Left lung (tissue), 10 donors: Measurements from ENCODE around the gene ENTPD8. TPM values are rescaled to one million over a fixed set of nuclear protein-coding genes. Genes with fewer than 3 reads are reported as not detected.

Source experiments
- ATAC-seq: fragments of 200-7000 bp; cut with Tn5 transposase; one replicate; pipeline ENCODE4 v1.9.1; 2020; ENCODE audit warnings: moderate library complexity
- DNase-seq, 4 donors: peaks; one replicate each; pipeline ENCODE4 v3.0.0-alpha.2; 2013 to 2020
- H3K27ac ChIP-seq, 2 donors: fragments of 200-600 bp; sonication (generic) in 1 of 2; one replicate each; pipeline versions ENCODE4 v1.5.0 to v1.8.0; 2020 to 2021
- H3K27me3 ChIP-seq, 2 donors: fragments of 200-600 bp; sonication (generic) in 1 of 2; one replicate each; pipeline versions ENCODE4 v1.5.0 to v1.8.0; 2020 to 2021
- H3K36me3 ChIP-seq, 2 donors: fragments of 200-600 bp; sonication (generic) in 1 of 2; one replicate each; pipeline versions ENCODE4 v1.5.0 to v1.8.0; 2020 to 2021
- H3K4me1 ChIP-seq, 2 donors: fragments of 200-600 bp; one replicate each; pipeline ENCODE4 v1.8.0; 2021
- H3K4me3 ChIP-seq, 2 donors: fragments of 200-600 bp; sonication (generic) in 1 of 2; one replicate each; pipeline versions ENCODE4 v1.5.0 to v1.8.0; 2020 to 2021; ENCODE audit warnings: mild to moderate bottlenecking in 1 of 2
- H3K9me3 ChIP-seq, 2 donors: fragments of 200-600 bp; sonication (generic) in 1 of 2; one replicate each; pipeline versions ENCODE4 v1.5.0 to v1.8.0; 2020 to 2021
- CTCF ChIP-seq, 2 donors: fragments of 200-600 bp; sonication (generic) in 1 of 2; IDR thresholded peaks; one replicate each; pipeline versions ENCODE4 v1.5.0 to v1.8.0; 2021; ENCODE audit warnings: antibody characterized with exemption in 2 of 2
- intact Hi-C, 2 donors: fragments of 100-400 bp; cut with DNase I; formaldehyde crosslinking; loops; one replicate each; pipeline versions ENCODE4 v1.11.2 to v1.14.2; 2022
- polyA plus RNA-seq, 6 donors: library from polyadenylated mRNA; unstranded; fragments of 120-200 nt; gene quantifications; one replicate each; pipeline ENCODE4 v1.2.1, GENCODE V29; 2013; ENCODE audit not compliant: insufficient read length in 6 of 6
- total RNA-seq, 2 donors: library from RNA; stranded (reverse); fragmentation: NEBNext Ultra II Directional; extraction: Animal tissue kit (Norgen Biotek cat#: 25700); gene quantifications; one replicate each; pipeline ENCODE4 v1.2.1, GENCODE V29; 2021
- donor health status: DM: no; HTN: yes; CAD: no.
- donor health status: DM: no; HTN: no; CAD: no.

Gene ENTPD8
- total and polyA plus RNA-seq, 8 donors = 0.15 to 0.68 (median 0.40) TPM; not detected in 1

DNA sequence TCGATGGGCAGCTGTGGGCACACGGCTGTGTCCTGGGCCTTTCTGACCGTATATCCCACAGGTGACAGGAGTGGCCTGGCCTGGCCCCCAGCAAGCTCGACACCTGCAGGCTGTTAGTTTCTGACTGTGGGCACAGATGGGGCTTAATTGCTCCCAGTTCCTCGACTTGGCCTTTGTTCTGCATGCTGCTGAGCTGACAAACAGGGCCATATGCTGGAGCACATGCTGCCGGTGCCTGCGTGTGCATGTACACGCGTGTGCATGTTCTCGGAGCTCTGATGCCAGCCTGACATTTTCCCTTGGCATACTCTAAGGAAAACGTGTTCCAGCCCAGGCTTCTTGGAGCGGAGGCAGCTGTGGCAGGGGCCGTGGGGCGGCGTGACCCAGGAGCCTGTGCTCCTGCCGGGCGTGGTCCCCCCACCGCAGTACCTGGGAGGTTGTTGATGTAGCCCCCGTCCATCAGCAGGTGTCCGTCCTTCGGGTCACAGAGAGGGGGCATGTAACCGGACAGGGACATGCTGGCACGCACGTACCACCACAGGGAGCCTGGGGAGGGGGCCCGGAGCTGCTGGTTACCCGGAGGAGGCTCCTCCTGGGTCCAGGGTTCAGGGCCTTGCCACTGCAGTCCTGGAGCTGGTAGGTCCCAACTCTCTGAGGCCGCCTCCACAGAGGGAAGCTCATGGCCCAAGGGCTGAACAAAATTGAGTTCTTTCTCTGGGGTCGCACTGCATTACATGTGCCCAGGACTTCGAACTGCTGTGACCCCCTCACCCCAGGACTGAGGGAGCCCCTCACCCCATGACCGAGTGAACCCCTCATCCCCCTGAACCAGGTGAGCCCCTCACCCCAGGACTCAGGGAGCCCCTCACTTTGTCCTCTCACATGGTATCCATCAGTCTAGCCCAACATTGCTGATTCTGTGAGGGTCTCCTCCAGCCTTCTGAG, 22.1 kb upstream of the ENTPD8 start:
- no peaks in the 10 kb centered on the region for H3K9me3 ChIP-seq
- no peak for TF ChIP-seq CTCF (IDR thresholded peaks at IDR 0.05)
- peaks cover 0 to 24% of the 10 kb centered on the region in 2 donors for H3K27me3 ChIP-seq
- intact Hi-C loops = no loop called here
- no peak overlapping the region for H3K4me3 ChIP-seq
- H3K4me1 ChIP-seq = peaks cover 6 to 18% of the 10 kb centered on the region in 2 donors
- DNase-seq (peak in 2 of 4 donors; percentile 30 to 76), ATAC-seq (no peak)
- no peak overlapping the region for H3K27ac ChIP-seq
- no peaks in the 10 kb centered on the region for H3K36me3 ChIP-seq

- intact Hi-C loops = no loop called here
- DNase-seq = peak in 2 of 4 donors; percentile 22 to 78
- no peak overlapping the region for H3K27ac ChIP-seq
- no peaks in the 10 kb centered on the region for H3K36me3 ChIP-seq
- H3K4me3 ChIP-seq = no peak overlapping the region
- H3K27me3 ChIP-seq = peaks cover 0 to 27% of the 10 kb centered on the region in 2 donors
- ATAC-seq = no peak
- TF ChIP-seq CTCF (IDR thresholded peaks at IDR 0.05) = no peak
- peaks cover 11 to 25% of the 10 kb centered on the region in 2 donors for H3K4me1 ChIP-seq
- no peaks in the 10 kb centered on the region for H3K9me3 ChIP-seq
Observed at GRCh38 chr9:137462396-137462985, 21.3 kb upstream of the ENTPD8 start.

- H3K27ac ChIP-seq = no peak overlapping the region
- ATAC-seq = no peak
- peak overlapping the region in 1 of 2 donors; percentile 11 for H3K4me3 ChIP-seq
Observed at GRCh38 chr9:137461663-137462395, 20.7 kb upstream of the ENTPD8 start.

DNA sequence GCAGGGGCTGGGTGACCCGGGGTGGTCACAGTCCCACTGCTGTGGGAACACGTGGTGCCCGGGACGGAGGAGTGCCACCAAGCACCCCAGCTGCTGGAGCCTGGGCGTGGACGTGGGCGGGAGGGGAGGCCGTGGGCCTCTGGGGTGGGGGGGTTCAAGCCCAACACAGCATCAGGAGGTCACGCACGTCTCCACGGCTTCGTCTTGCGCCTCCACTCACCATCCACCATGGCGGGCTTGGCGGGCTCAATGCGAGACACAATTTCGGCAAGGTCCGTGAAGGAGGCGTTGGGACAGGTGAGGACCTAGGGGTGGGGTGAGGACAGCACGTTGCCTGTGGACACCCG, 20.1 kb upstream of the ENTPD8 start:
- Histone ChIP-seq H3K27me3 (peaks cover 0 to 27% of the 10 kb centered on the region in 2 donors), H3K36me3 (no peaks in the 10 kb centered on the region), H3K4me3 (no peak overlapping the region), H3K27ac (no peak overlapping the region), H3K4me1 (peaks cover 11 to 29% of the 10 kb centered on the region in 2 donors), H3K9me3 (no peaks in the 10 kb centered on the region)
- DNase-seq = no peak
- no peak for ATAC-seq
- TF ChIP-seq CTCF (IDR thresholded peaks at IDR 0.05) = no peak
- intact Hi-C loops = no loop called here

More at GRCh38 chr9:137461663-137462395, 20.7 kb upstream of the ENTPD8 start:
- no peaks in the 10 kb centered on the region for H3K36me3 ChIP-seq
- no peaks in the 10 kb centered on the region for H3K9me3 ChIP-seq
- peaks cover 0 to 27% of the 10 kb centered on the region in 2 donors for H3K27me3 ChIP-seq
- peak in 3 of 4 donors; percentile 47 to 91 (median 56) for DNase-seq
- no peak for TF ChIP-seq CTCF (IDR thresholded peaks at IDR 0.05)
- intact Hi-C loops = no loop called here
- peaks cover 11 to 29% of the 10 kb centered on the region in 2 donors for H3K4me1 ChIP-seq
